HFFc6 (cell line): ENCODE results near the gene TCERG1L. TPM values are rescaled to one million over a fixed set of nuclear protein-coding genes. Genes with fewer than 3 reads are reported as not detected.

Experiments
- DNase-seq: peaks from one replicate; pipeline ENCODE4 v3.0.0-alpha.2; 2018
- H3K27ac Mint-ChIP-seq: 2 replicates; pipeline ENCODE4 v1.8.0; 2020; ENCODE audit warnings: mild to moderate bottlenecking, mixed read lengths
- H3K27me3 Mint-ChIP-seq: 2 replicates; pipeline ENCODE4 v1.8.0; 2021; ENCODE audit warnings: mild to moderate bottlenecking, moderate library complexity, mixed read lengths; ENCODE audit not compliant: insufficient read depth
- H3K36me3 Mint-ChIP-seq: 2 replicates; pipeline ENCODE4 v1.8.0; 2021; ENCODE audit warnings: low read depth, mixed read lengths
- H3K4me1 Mint-ChIP-seq: 2 replicates; pipeline ENCODE4 v1.8.0; 2020; ENCODE audit warnings: low read depth, mixed read lengths
- H3K4me3 Mint-ChIP-seq: 2 replicates; pipeline ENCODE4 v1.8.0; 2020; ENCODE audit warnings: mild to moderate bottlenecking, moderate library complexity, mixed read lengths
- H3K9me3 Mint-ChIP-seq: 2 replicates; pipeline ENCODE4 v1.8.0; 2020; ENCODE audit warnings: mild to moderate bottlenecking, mixed read lengths
- total RNA-seq, 6 experiments: library from RNA; stranded (reverse); fragmentation: NEBNext Ultra II Directional; extraction: Animal tissue kit (Norgen Biotek cat#: 25700); gene quantifications; 2 replicates in 1 of 6; 3 replicates in 5 of 6; pipeline ENCODE4 v1.2.3, GENCODE V29; 2021
- TF ChIP-seq, protein P1 (sequence below): fragments of 200-600 bp; sonication (generic); IDR thresholded peaks from 2 replicates; pipeline ENCODE4 v1.5.0; 2021; ENCODE audit warnings: antibody characterized with exemption, mild to moderate bottlenecking

The TCERG1L gene
- total RNA-seq, 6 experiments from 2014 or later = 0.09 TPM; not detected in 5

DNA sequence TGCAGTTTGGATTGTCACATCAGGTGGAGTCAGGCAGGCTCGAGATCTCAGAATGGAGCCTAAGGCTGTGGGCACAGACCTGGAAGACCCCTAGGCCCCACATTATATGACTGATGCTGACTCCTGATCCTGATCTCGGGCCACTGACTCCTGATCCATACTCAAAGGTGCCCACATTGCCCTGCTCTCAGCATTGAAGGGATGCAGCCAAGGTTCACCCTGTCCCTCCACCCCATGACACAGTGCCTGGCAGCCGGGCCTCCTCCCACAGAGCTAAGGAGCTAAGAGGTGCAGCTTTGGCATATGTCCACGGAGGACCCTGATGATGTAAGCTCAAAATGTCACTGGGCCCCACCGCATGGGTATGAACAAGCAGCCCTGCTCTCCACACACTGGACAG, 36.6 kb downstream of the TCERG1L start:
- DNase-seq = no peak
- no peak overlapping the region for H3K4me3 Mint-ChIP-seq
- TF ChIP-seq, protein P1, sequence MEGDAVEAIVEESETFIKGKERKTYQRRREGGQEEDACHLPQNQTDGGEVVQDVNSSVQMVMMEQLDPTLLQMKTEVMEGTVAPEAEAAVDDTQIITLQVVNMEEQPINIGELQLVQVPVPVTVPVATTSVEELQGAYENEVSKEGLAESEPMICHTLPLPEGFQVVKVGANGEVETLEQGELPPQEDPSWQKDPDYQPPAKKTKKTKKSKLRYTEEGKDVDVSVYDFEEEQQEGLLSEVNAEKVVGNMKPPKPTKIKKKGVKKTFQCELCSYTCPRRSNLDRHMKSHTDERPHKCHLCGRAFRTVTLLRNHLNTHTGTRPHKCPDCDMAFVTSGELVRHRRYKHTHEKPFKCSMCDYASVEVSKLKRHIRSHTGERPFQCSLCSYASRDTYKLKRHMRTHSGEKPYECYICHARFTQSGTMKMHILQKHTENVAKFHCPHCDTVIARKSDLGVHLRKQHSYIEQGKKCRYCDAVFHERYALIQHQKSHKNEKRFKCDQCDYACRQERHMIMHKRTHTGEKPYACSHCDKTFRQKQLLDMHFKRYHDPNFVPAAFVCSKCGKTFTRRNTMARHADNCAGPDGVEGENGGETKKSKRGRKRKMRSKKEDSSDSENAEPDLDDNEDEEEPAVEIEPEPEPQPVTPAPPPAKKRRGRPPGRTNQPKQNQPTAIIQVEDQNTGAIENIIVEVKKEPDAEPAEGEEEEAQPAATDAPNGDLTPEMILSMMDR = no peak
- H3K4me1 Mint-ChIP-seq = no peaks in the 10 kb centered on the region
- no peak overlapping the region for H3K27ac Mint-ChIP-seq
- peaks cover 73% of the 10 kb centered on the region for H3K9me3 Mint-ChIP-seq
- H3K27me3 Mint-ChIP-seq = peaks cover 1% of the 10 kb centered on the region; the same call in 1 of the 2 replicates
- 0 out of 2 replicates have a peak, but pooled peaks cover 7% of the 10 kb centered on the region for H3K36me3 Mint-ChIP-seq

DNA sequence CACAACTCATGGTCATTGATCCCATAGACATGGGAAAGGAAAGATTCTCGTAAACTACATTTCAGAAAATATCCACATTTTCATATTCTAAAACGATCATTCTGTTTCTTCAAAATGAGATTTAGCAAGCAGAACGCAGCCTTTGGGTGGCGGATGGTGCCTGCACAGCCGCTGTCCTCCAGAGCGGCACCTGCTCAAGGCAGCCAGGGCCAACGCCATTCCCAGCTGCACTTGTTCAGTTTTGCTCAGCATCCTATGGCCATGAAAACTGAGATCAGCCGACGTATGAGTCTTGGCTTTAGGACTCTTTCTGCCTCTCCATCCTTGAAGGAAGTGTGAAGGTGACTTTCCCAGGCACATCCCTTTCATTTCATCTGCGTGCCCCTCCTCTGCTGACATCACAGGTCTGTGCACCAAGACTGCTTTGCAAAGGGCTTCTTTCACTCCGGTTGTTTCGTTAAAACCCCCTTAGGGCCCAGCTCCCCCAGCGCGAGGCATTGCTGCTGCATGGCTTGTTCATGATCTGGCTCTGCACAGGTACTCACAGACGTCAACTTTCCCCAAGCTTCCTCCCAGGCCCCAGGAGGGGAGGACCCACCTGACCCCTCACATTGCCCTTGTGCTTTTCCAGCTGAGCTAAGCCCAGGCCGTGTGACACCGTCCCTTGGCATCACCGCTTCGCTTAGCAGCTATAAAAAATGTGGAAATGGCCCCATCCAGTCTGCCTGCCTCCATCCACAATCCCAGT, 37.2 kb downstream of the TCERG1L start:
- Mint-ChIP-seq H3K4me1 (no peaks in the 10 kb centered on the region), H3K27me3 (peaks cover 2% of the 10 kb centered on the region; the same call in 1 of the 2 replicates), H3K36me3 (0 out of 2 replicates have a peak, but pooled peaks cover 2% of the 10 kb centered on the region), H3K4me3 (no peak overlapping the region), H3K27ac (no peak overlapping the region), H3K9me3 (peaks cover 76% of the 10 kb centered on the region)
- no peak for DNase-seq
- TF ChIP-seq, protein P1 = no peak

DNA sequence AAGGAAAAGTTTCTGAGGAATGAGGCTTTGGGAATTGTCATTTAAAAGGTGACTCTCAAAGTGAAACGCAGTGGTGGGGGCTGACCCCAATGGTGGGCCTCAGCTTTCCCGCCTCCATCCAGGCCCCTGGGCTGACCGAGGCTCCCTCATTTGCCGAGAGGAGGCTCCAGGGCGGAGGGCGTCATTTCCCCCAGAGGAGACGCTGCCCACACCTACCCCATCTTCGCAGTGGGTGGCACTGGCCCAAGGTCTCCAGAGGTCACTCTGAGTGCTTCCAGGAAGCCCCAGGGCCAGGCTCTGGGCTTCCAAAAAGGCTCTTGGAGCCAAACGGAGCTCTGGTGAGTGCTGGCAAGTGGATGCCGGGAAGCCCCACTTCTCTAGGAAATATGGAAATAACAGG, 38.0 kb downstream of the TCERG1L start:
- Mint-ChIP-seq H3K4me3 (no peak overlapping the region), H3K27ac (no peak overlapping the region), H3K27me3 (peaks cover 2% of the 10 kb centered on the region; the same call in 1 of the 2 replicates), H3K9me3 (peaks cover 75% of the 10 kb centered on the region), H3K36me3 (no peaks in the 10 kb centered on the region), H3K4me1 (no peaks in the 10 kb centered on the region)
- DNase-seq = no peak
- TF ChIP-seq, protein P1 = no peak

DNA sequence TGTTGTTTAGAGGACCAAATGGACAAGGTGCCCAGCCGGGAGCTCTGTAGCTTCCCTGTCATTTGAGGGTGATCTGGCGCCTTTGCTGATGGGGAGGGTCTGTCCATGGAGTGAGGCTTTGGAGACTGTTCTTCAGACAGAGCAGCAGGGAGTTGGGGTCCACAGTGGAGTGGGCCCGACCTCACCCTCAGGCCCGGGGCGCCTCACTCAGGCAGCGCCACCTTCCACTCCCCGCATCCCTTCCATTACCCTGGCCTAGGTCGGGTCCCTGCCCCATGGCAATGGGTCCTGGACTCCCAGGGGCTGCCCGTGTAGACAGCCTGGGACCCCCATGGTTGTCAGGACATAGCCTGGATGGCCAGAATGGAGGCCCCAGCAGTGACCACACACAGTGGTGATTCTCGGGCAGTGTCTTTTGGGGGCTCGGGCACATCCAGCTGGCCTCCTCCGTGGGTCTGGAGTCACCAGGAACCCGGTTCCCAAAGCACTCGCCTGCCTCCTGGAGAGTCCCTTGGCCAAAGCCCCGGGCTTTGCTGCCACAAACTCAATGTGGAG, 38.5 kb downstream of the TCERG1L start:
- no peaks in the 10 kb centered on the region for H3K36me3 Mint-ChIP-seq
- H3K27ac Mint-ChIP-seq = no peak overlapping the region
- peaks cover 77% of the 10 kb centered on the region for H3K9me3 Mint-ChIP-seq
- TF ChIP-seq, protein P1 = no peak
- no peak for DNase-seq
- H3K4me3 Mint-ChIP-seq = no peak overlapping the region
- H3K4me1 Mint-ChIP-seq = no peaks in the 10 kb centered on the region
- peaks cover 2% of the 10 kb centered on the region; the same call in 1 of the 2 replicates for H3K27me3 Mint-ChIP-seq

DNA sequence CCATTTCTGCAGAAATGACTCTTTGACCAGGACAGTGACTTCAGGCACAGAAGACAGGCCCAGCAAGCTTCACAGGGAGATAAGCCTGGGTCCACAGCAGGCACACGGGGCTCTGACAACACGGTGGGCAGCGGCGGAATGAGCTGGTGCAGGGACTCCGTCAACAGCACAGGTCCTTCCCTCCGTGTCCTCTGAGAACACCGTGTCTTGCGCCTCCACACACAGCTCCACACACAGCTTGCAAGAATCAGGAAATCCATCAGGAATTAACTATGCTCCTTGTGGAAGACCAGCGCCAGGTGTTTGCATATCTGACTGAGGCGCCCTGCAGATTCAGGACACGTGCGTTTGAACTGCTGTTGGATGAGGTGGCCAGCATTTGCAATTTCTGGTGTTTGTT, 39.6 kb downstream of the TCERG1L start:
- TF ChIP-seq, protein P1 = no peak
- Mint-ChIP-seq H3K9me3 (peaks cover 72% of the 10 kb centered on the region), H3K4me1 (no peaks in the 10 kb centered on the region), H3K27ac (no peak overlapping the region), H3K4me3 (no peak overlapping the region), H3K36me3 (no peaks in the 10 kb centered on the region), H3K27me3 (peaks cover 2% of the 10 kb centered on the region; the same call in 1 of the 2 replicates)
- DNase-seq = no peak
